ENCODE results near the gene SLX4IP.

The SLX4IP gene

GRCh38 chr20:10594296-10594868, 159.3 kb downstream of the SLX4IP start:
- H3K27ac ChIP-seq (replicated peaks), result no peak overlapping the region
- H3K27me3 ChIP-seq (ENCODE audit: insufficient read depth, poor library complexity, severe bottlenecking), result no peaks in the 10 kb centered on the region
- TF ChIP-seq POLR2AphosphoS5 (IDR thresholded peaks at IDR 0.05; ENCODE audit: low read depth), result no peak
- TF ChIP-seq GABPA (IDR thresholded peaks at IDR 0.05; ENCODE audit: low read depth), result no peak
- no peak for TF ChIP-seq SPI1 (IDR thresholded peaks at IDR 0.05; ENCODE audit: borderline replicate concordance, low read depth)
- no peak overlapping the region for H3K4me3 ChIP-seq (replicated peaks; ENCODE audit: insufficient read depth, low read length)
- DNase-seq (ENCODE audit: low read depth in 1 of 2, low spot score in 1 of 2), result no peak

GRCh38 chr20:10595266-10595665, 160.2 kb downstream of the SLX4IP start:
- Histone ChIP-seq H3K27me3 (ENCODE audit: insufficient read depth, poor library complexity, severe bottlenecking) (no peaks in the 10 kb centered on the region), H3K27ac (replicated peaks) (no peak overlapping the region), H3K4me3 (replicated peaks; ENCODE audit: insufficient read depth, low read length) (no peak overlapping the region)
- DNase-seq (ENCODE audit: low read depth in 1 of 2, low spot score in 1 of 2), result no peak
- TF ChIP-seq POLR2AphosphoS5 (IDR thresholded peaks at IDR 0.05; ENCODE audit: low read depth) (no peak), REST (IDR thresholded peaks at IDR 0.05; ENCODE audit: insufficient replicate concordance, low read depth) (no peak), CTCF (IDR thresholded peaks at IDR 0.05; ENCODE audit: insufficient read depth, low read length) (no peak), GABPA (IDR thresholded peaks at IDR 0.05; ENCODE audit: low read depth) (no peak), SPI1 (IDR thresholded peaks at IDR 0.05; ENCODE audit: borderline replicate concordance, low read depth) (no peak)

- Histone ChIP-seq H3K27ac (replicated peaks) (no peak overlapping the region), H3K27me3 (ENCODE audit: insufficient read depth, poor library complexity, severe bottlenecking) (no peaks in the 10 kb centered on the region), H3K4me3 (replicated peaks; ENCODE audit: insufficient read depth, low read length) (no peak overlapping the region)
- DNase-seq (ENCODE audit: low read depth in 1 of 2, low spot score in 1 of 2), result no peak
- no peak for TF ChIP-seq GABPA (IDR thresholded peaks at IDR 0.05; ENCODE audit: low read depth)
These were observed 160.9 kb downstream of the SLX4IP start for GRCh38 chr20:10595985-10596384.

GRCh38 chr20:10596710-10597121, 161.6 kb downstream of the SLX4IP start:
- no peak for DNase-seq (ENCODE audit: low read depth in 1 of 2, low spot score in 1 of 2)
- Histone ChIP-seq H3K4me3 (replicated peaks; ENCODE audit: insufficient read depth, low read length) (no peak overlapping the region), H3K27ac (replicated peaks) (no peak overlapping the region), H3K27me3 (ENCODE audit: insufficient read depth, poor library complexity, severe bottlenecking) (no peaks in the 10 kb centered on the region)
- TF ChIP-seq REST (IDR thresholded peaks at IDR 0.05; ENCODE audit: insufficient replicate concordance, low read depth) (no peak), SPI1 (IDR thresholded peaks at IDR 0.05; ENCODE audit: borderline replicate concordance, low read depth) (no peak), GABPA (IDR thresholded peaks at IDR 0.05; ENCODE audit: low read depth) (no peak), CTCF (IDR thresholded peaks at IDR 0.05; ENCODE audit: insufficient read depth, low read length) (no peak), POLR2AphosphoS5 (IDR thresholded peaks at IDR 0.05; ENCODE audit: low read depth) (no peak)

GRCh38 chr20:10597637-10598036, 162.5 kb downstream of the SLX4IP start:
- Histone ChIP-seq H3K27ac (replicated peaks) (no peak overlapping the region), H3K27me3 (ENCODE audit: insufficient read depth, poor library complexity, severe bottlenecking) (no peaks in the 10 kb centered on the region), H3K4me3 (replicated peaks; ENCODE audit: insufficient read depth, low read length) (no peak overlapping the region)
- DNase-seq (ENCODE audit: low read depth in 1 of 2, low spot score in 1 of 2), result no peak
- no peak for TF ChIP-seq POLR2AphosphoS5 (IDR thresholded peaks at IDR 0.05; ENCODE audit: low read depth)
- no peak for TF ChIP-seq REST (IDR thresholded peaks at IDR 0.05; ENCODE audit: insufficient replicate concordance, low read depth)
- TF ChIP-seq CTCF (IDR thresholded peaks at IDR 0.05; ENCODE audit: insufficient read depth, low read length), result no peak
- no peak for TF ChIP-seq GABPA (IDR thresholded peaks at IDR 0.05; ENCODE audit: low read depth)
